OCI-LY3 (cell line): ENCODE measurements around the gene TMEM190.
"Not testable (repeated sequence)": the region's sequence is repeated elsewhere in the genome, so short reads cannot be mapped to it uniquely, and the experiment has no call there.

ENCODE experiments used
- H2AFZ ChIP-seq: fragments of 200-600, 300-600 bp; shearing (Covaris generic); 2 replicates; pipeline ENCODE4 v1.6.0; 2014; ENCODE audit warnings: antibody characterized with exemption, low read depth, low read length
- H3K27ac ChIP-seq: fragments of 200-600, 300-600 bp; sonication (generic); 2 replicates; pipeline ENCODE4 v1.5.1; 2014; ENCODE audit warnings: mild to moderate bottlenecking, low read length, moderate library complexity, mixed read lengths
- H3K27me3 ChIP-seq: fragments of 200-600, 300-600 bp; sonication (generic); 2 replicates; pipeline ENCODE4 v1.6.1; 2014; ENCODE audit warnings: low read depth, low read length, mixed read lengths
- H3K36me3 ChIP-seq: fragments of 200-600, 300-600 bp; sonication (generic); replicated peaks from 2 replicates; pipeline ENCODE3; 2014; ENCODE audit warnings: low read depth, low read length, mixed read lengths
- H3K4me1 ChIP-seq: fragments of 300-600, 200-600 bp; sonication (generic); 2 replicates; pipeline ENCODE4 v1.6.1; 2014; ENCODE audit warnings: low read length, mixed read lengths
- H3K4me2 ChIP-seq: fragments of 200-600, 300-600 bp; sonication (generic); 2 replicates; pipeline ENCODE4 v1.6.1; 2014; ENCODE audit warnings: low read length, mixed read lengths
- H3K4me3 ChIP-seq: fragments of 300-600, 200-600 bp; sonication (generic); 2 replicates; pipeline ENCODE4 v1.5.1; 2014; ENCODE audit warnings: antibody characterized with exemption, mild to moderate bottlenecking, low read length, moderate library complexity
- H3K79me2 ChIP-seq: fragments of 300-600, 200-600 bp; shearing (Covaris generic); 2 replicates; pipeline ENCODE4 v1.6.1; 2014; ENCODE audit warnings: mild to moderate bottlenecking, low read length, mixed read lengths
- H3K9ac ChIP-seq: fragments of 300-600, 200-600 bp; shearing (Covaris generic); 2 replicates; pipeline ENCODE4 v1.6.0; 2014; ENCODE audit warnings: mild to moderate bottlenecking, low read length, moderate library complexity
- H3K9me3 ChIP-seq: fragments of 200-600, 300-600 bp; shearing (Covaris generic); 2 replicates; pipeline ENCODE4 v1.6.1; 2014; ENCODE audit warnings: low read length, mixed read lengths; ENCODE audit not compliant: insufficient read depth
- H4K20me1 ChIP-seq: fragments of 200-600, 300-600 bp; sonication (generic); 2 replicates; pipeline ENCODE4 v1.6.1; 2016; ENCODE audit warnings: low read length, mixed read lengths; ENCODE audit not compliant: insufficient read depth
- EZH2phosphoT487 ChIP-seq: fragments of 200-600 bp; shearing (Covaris generic); IDR thresholded peaks from 2 replicates; pipeline ENCODE4 v1.6.1; 2018; ENCODE audit warnings: antibody characterized with exemption, mixed run types, low read depth
- TF ChIP-seq, protein P1 (sequence below): fragments of 200-600, 300-600 bp; sonication (generic); IDR thresholded peaks from 2 replicates; pipeline ENCODE4 v1.5.1; 2014; ENCODE audit warnings: antibody characterized with exemption, low read length, low read depth

Gene TMEM190

DNA sequence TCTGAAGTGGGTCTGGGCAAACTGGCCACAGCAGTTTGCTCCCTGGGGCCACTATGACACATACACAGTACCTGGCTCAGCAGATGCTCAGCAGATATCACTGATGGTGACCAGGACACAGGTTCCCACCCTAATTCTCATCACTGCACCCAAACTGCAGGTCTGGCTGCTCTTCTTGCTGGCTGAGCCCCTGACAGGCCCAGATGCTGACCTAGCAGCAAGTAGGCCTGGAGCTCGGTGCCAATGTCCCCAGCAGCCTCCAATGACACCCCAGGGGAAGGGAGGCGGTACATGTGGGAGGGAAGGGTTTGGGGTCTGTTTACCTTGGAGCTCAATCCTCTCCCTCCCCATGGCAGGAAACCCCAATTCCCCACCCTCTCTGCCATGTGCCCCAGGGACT, 25.9 kb downstream of the TMEM190 start:
- Histone ChIP-seq H3K4me1 (peaks cover 24% of the 10 kb centered on the region), H3K9me3 (no peaks in the 10 kb centered on the region), H3K27ac (no peak overlapping the region), H3K36me3 (peaks cover 57% of the 10 kb centered on the region), H2AFZ (no peak overlapping the region), H3K27me3 (no peaks in the 10 kb centered on the region), H4K20me1 (peaks cover 67% of the 10 kb centered on the region), H3K79me2 (peaks cover 47% of the 10 kb centered on the region), H3K9ac (no peak overlapping the region), H3K4me3 (no peak overlapping the region), H3K4me2 (no peak overlapping the region)
- TF ChIP-seq, protein P1, sequence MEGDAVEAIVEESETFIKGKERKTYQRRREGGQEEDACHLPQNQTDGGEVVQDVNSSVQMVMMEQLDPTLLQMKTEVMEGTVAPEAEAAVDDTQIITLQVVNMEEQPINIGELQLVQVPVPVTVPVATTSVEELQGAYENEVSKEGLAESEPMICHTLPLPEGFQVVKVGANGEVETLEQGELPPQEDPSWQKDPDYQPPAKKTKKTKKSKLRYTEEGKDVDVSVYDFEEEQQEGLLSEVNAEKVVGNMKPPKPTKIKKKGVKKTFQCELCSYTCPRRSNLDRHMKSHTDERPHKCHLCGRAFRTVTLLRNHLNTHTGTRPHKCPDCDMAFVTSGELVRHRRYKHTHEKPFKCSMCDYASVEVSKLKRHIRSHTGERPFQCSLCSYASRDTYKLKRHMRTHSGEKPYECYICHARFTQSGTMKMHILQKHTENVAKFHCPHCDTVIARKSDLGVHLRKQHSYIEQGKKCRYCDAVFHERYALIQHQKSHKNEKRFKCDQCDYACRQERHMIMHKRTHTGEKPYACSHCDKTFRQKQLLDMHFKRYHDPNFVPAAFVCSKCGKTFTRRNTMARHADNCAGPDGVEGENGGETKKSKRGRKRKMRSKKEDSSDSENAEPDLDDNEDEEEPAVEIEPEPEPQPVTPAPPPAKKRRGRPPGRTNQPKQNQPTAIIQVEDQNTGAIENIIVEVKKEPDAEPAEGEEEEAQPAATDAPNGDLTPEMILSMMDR = no peak
- no peak for TF ChIP-seq EZH2phosphoT487

DNA sequence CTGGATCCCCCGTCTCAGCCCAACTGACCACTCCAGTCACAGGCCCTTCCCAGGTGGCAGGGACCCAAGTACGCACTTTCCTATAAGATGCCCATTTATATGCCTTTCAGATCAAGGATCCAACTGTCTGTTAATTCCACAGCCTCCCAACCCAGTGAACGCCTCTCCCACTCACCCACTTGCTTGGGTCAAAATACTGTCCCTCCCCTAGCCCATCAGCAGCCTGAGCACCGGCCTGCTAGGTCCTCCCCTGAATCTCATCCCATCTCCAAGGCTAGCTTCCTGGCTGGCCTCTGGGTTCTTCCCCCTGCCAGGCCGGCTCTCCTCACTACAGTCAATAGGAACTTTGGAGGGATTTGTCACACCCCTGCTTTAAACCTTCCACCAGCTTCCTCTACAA, 29.0 kb downstream of the TMEM190 start:
- TF ChIP-seq, protein P1 = no peak
- TF ChIP-seq EZH2phosphoT487 = no peak
- peaks cover 47% of the 10 kb centered on the region for H3K79me2 ChIP-seq

DNA sequence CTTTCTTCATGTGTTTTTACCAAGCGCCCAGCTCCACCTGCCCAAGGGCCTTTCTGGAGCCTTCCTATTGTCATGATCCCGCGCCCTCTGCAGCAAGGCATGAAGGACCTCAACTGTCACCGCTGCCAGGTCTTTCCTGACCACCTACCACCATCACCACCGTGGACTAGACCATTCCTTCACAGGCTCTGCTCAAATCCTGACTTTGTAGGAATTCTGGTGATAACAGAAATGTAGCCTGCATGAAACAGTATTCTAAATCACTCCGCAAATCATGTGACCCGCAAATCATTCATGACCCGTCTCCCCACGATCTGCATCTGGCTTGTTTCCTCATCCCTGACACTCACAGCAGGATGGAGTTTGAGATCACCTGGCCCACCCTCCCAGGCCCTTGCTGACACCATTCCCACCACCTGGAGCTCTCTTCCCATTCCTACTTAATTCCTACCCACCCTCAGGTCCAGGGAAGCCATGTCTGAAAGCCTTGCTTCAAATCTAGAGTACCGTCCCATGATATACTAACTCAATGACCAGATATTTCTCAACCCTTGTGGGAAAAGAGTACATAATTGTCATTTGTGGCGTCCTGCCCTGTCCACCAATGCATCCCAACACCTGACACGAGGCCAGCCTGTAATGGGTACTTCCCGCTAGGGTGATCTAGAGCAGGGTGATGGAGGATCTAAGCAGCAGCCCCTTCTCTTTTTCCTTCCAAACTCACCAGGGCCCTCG, 29.6 kb downstream of the TMEM190 start:
- Histone ChIP-seq H3K4me1 (peaks cover 19% of the 10 kb centered on the region), H3K9ac (peak overlapping the region; percentile 97), H3K9me3 (peaks cover 3% of the 10 kb centered on the region), H3K27ac (peak overlapping the region; percentile 87), H3K4me3 (peak overlapping the region; percentile 86), H3K36me3 (peaks cover 53% of the 10 kb centered on the region), H3K4me2 (peak overlapping the region; percentile 86), H3K79me2 (peaks cover 47% of the 10 kb centered on the region), H4K20me1 (peaks cover 47% of the 10 kb centered on the region), H2AFZ (no peak overlapping the region), H3K27me3 (no peaks in the 10 kb centered on the region)
- TF ChIP-seq, protein P1 = no peak
- no peak for TF ChIP-seq EZH2phosphoT487

More for the DNA sequence above, 29.0 kb downstream of the TMEM190 start:
- Histone ChIP-seq H4K20me1 (peaks cover 51% of the 10 kb centered on the region), H3K27me3 (no peaks in the 10 kb centered on the region), H3K36me3 (peaks cover 58% of the 10 kb centered on the region), H3K9ac (no peak overlapping the region), H3K4me1 (peaks cover 19% of the 10 kb centered on the region), H3K9me3 (peaks cover 3% of the 10 kb centered on the region), H3K4me3 (peak overlapping the region; percentile 86), H3K27ac (no peak overlapping the region), H3K4me2 (peak overlapping the region; percentile 86), H2AFZ (no peak overlapping the region)

- H4K20me1 ChIP-seq = peaks cover 41% of the 10 kb centered on the region
- H3K9me3 ChIP-seq = peaks cover 3% of the 10 kb centered on the region
- TF ChIP-seq, protein P1 = no peak
- TF ChIP-seq EZH2phosphoT487 = no peak
- no peaks in the 10 kb centered on the region for H3K27me3 ChIP-seq
- peak overlapping the region; percentile 97 for H3K9ac ChIP-seq
- H3K4me3 ChIP-seq = peak overlapping the region; percentile 86
- peak overlapping the region; percentile 87 for H3K27ac ChIP-seq
- peaks cover 49% of the 10 kb centered on the region for H3K36me3 ChIP-seq
- H3K4me2 ChIP-seq = peak overlapping the region; percentile 86
- peaks cover 47% of the 10 kb centered on the region for H3K79me2 ChIP-seq
- H2AFZ ChIP-seq = no peak overlapping the region
- peaks cover 19% of the 10 kb centered on the region for H3K4me1 ChIP-seq
Observed at GRCh38 chr19:55406826-55407549, 30.4 kb downstream of the TMEM190 start.

GRCh38 chr19:55407550-55407799, 30.8 kb downstream of the TMEM190 start, which contains the start of gene UBE2S:
TSS of gene UBE2S (minus strand) at chr19:55407788. CDS start at chr19:55407589, 199 bp downstream.
- Histone ChIP-seq H4K20me1 (peaks cover 36% of the 10 kb centered on the region), H3K27ac (peak within 1 kb of the TSS; percentile 87), H3K4me1 (peaks cover 19% of the 10 kb centered on the region), H3K36me3 (peaks cover 44% of the 10 kb centered on the region), H3K9ac (peak within 1 kb of the TSS; percentile 97), H3K4me3 (peak within 1 kb of the TSS; percentile 86), H2AFZ (peak within 1 kb of the TSS; percentile 83; the same call in 1 of the 2 replicates), H3K4me2 (peak within 1 kb of the TSS; percentile 86), H3K79me2 (peaks cover 45% of the 10 kb centered on the region)
- H3K9me3 ChIP-seq, H3K27me3 ChIP-seq: not testable (repeated sequence)
